HG03108 (cell line): ENCODE data around the gene MACROD2.

Source experiments
- ATAC-seq: cut with Tn5 transposase; IDR thresholded peaks from one replicate; pipeline ENCODE4 v1.9.1; 2021; ENCODE audit warnings: moderate library complexity; ENCODE audit not compliant: unreplicated experiment

Gene MACROD2

GRCh38 chr20:15061061-15061430 is 1065.7 kb downstream of the MACROD2 start:
- ATAC-seq, result no peak

- ATAC-seq, result no peak
Measured at GRCh38 chr20:15061955-15062354, 1066.6 kb downstream of the MACROD2 start.

GRCh38 chr20:15063081-15063480 is 1067.8 kb downstream of the MACROD2 start:
- no peak for ATAC-seq

GRCh38 chr20:15064741-15065140 is 1069.4 kb downstream of the MACROD2 start:
- ATAC-seq, result no peak

GRCh38 chr20:15065794-15066193 is 1070.5 kb downstream of the MACROD2 start:
- no peak for ATAC-seq

GRCh38 chr20:15068486-15068885 is 1073.2 kb downstream of the MACROD2 start:
- no peak for ATAC-seq

- no peak for ATAC-seq
Measured at GRCh38 chr20:15069355-15069754, 1074.0 kb downstream of the MACROD2 start.

GRCh38 chr20:15071085-15071808 is 1075.9 kb downstream of the MACROD2 start:
- ATAC-seq, result no peak

- no peak for ATAC-seq
Measured at GRCh38 chr20:15072316-15072715, 1077.0 kb downstream of the MACROD2 start.

GRCh38 chr20:15075586-15075985 is 1080.3 kb downstream of the MACROD2 start:
- no peak for ATAC-seq

GRCh38 chr20:15076785-15077184 is 1081.5 kb downstream of the MACROD2 start:
- no peak for ATAC-seq

- no peak for ATAC-seq
Measured at GRCh38 chr20:15077733-15078250, 1082.5 kb downstream of the MACROD2 start.

GRCh38 chr20:15079594-15080340 is 1084.5 kb downstream of the MACROD2 start:
- no peak for ATAC-seq

GRCh38 chr20:15081261-15081660 is 1085.9 kb downstream of the MACROD2 start:
- no peak for ATAC-seq

- ATAC-seq, result no peak
Measured at GRCh38 chr20:15091421-15092037, 1096.2 kb downstream of the MACROD2 start.

- no peak for ATAC-seq
Measured at GRCh38 chr20:15098351-15098750, 1103.0 kb downstream of the MACROD2 start.

GRCh38 chr20:15099130-15099529 is 1103.8 kb downstream of the MACROD2 start:
- ATAC-seq, result no peak

GRCh38 chr20:15100506-15101160 is 1105.3 kb downstream of the MACROD2 start:
- no peak for ATAC-seq

- no peak for ATAC-seq
Measured at GRCh38 chr20:15107931-15108330, 1112.6 kb downstream of the MACROD2 start.

- no peak for ATAC-seq
Measured at GRCh38 chr20:15109494-15109893, 1114.2 kb downstream of the MACROD2 start.

GRCh38 chr20:15111654-15112053 is 1116.3 kb downstream of the MACROD2 start:
- no peak for ATAC-seq
